NK-92 (cell line): ENCODE results near the gene FARP1.

Source experiments
- DNase-seq: peaks from one replicate; lab custom pipeline; 2025; ENCODE audit not compliant: unreplicated experiment; lab: John Stamatoyannopoulos, UW

The FARP1 gene

DNA sequence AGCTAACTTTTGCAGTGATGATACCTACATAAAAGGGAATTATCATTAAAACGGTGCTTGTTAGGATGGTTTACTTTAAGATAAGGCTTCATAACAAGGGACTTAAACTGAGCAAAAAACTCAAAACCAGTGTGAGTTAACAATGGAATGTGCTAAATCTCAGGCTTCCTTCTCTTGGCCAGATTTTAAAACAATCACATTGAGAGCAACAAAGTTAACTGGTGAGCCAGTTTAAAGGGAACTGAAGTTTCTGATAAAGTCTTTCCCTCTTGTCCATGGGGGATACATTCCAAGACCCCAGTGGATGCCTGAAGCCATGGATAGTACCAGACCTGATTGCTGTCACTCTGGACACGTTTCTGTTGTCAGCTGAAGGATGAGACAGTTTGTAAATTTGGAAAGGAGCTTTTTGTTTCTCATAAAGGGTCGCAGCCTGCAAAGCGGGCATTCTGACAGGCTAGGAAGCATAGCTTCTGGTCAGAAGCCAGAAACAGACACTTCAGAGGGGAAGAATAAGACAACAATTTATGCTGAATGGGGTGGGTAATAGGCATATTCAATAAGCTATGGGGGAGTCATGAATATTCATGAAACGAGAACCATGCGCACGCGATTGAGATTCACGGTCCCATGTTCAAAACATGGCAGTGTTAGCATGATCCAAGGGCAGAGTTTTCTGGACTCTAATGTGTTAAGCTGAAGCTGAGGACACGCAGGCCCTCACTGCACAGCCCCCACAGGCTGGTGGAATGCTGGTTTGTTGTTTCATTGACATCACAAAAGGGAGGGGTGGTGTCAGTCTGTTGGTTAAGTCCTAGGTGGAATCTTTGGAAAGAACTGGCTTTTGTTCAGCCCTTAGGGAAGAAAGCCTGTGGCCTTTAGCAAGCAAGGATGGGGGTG lies 184.7 kb downstream of the FARP1 start:
- no peak for DNase-seq

DNA sequence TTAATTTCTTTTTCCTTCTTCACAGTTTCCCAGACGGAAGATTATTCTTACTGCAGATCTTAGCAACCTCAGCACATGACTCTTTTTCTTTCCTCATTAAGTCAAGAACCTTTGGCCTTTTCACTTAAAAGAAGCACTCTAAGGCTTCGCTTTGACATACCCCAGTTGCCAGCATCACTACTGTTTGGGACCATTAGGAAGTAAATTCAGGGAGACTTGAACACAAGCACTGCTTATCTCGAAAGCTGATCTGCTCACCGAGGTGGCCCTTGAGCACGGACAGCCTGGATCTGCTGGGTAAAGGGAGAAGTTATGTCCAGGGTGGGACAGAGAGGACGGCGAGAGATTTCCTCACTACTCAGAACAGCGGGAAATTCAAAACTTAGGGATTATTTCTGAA lies 185.6 kb downstream of the FARP1 start:
- DNase-seq, result no peak

DNA sequence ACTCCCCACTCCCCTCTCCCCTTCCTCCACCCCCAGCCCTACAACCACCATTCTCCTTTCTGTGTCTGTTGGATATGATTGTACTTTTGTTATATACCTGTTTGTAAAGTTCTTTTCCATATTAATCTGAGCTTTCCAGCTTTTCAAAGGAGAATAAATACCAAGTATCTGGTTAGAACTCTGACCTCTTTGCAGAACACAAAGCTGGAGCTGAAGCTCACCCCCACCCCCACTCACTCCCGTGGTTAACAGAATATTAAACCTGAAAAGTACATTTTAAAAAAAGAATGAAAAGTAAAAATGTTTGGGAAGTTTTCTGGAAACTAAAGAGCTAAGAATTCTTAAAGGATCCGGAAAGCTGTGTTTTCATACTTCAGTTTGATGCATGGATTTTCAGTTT lies 189.3 kb downstream of the FARP1 start:
- no peak for DNase-seq

DNA sequence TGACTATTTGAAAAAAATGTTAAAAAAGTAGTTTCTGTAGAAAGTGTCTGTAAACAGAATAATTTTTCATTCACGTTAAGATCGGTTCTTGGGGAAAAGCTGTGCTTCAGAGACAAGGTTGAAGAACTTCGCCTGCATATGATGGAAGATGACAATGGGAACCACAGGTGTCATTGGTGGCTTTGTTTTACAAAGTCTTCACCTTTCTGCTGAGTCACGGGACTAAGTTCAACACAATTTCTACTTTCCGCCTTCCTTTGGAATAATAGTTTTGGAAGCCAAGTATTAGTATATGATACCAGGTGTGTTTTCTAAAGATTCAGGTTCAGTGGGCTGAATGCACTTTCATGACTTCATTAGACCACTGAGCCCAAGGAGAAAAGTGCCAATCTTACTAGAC lies 189.8 kb downstream of the FARP1 start:
- no peak for DNase-seq

DNA sequence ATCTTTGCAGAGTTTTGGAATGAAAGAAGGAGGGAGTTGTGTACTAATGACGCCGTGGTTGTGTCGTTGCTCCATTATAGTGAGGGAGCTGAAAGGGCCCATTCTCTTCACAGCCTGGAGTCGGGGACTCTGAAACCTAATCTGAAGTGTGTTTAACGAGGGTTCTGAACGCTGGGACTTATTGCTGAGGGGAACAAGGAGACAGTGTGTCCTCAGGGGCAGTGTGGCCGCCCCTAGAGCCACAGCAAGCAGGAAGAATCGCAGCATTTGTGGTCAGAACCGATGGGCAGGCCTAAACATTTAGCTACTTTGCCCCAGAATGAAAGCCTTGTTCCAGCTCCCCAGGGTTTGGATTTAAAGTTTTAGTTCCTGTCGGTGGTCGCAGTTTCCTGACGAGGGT lies 190.6 kb downstream of the FARP1 start:
- no peak for DNase-seq

DNA sequence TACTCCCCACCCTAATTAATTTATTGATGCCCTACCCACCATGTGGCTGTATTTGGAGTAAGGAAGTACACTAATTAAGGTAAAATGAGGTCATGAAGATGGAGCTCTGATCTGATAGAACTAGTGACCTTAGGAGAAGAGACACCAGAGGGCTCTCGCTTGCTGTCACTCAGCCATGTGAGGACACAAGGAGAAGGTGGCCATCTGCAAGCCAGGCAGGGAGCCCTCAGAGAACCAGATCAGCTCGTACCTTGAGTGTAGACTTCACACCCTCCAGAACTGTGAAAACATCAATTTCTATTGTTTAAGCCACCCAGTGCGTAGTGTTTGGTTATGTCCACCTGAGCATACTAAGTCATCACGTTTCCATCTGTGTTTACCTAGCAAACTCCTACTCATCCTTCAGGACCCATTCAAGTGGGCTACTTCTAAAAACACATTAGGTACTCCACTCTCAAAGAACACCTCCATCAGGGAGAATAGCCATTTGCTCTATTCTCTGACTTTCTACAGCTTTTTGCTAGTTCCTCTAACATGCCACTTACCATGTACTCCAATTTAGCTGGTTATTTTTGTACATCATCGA lies 191.8 kb downstream of the FARP1 start:
- DNase-seq, result no peak

DNA sequence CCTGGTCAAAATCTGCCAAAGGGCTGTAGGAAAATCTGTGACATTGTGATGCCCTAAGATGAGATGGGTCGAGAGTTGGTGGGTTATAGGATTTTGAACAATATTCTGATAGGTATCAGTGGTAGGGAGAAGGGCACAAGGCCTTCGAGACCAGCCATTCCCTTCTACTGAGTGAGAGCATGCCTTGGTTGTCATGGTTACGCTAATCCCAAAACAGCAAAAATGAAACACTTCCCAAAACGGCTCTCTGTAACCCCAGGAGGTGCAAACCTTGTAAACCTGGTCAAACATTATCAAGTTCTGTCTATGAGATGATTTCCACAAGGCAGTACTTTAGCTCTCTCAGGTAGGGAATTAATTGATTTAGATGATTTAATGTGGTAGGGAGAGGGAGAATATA lies 192.8 kb downstream of the FARP1 start:
- no peak for DNase-seq

DNA sequence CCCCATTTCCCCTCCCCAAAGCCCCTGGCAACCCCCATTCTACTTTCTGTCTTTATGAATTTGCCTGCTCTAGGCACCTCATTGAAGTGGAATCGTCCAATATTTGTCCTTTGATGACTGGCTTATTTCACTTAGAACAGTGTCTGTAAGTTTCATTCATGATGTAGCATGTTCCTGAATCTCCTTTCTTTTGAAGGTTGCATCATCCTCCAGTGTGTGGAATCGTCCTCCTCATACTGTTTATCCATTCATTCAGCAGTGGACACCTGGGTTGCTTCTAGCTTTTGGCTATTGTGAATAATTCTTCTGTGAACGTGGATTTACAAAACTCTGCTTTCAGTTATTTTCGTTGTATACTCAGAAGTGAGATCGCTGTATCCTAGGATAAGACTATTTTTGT lies 195.4 kb downstream of the FARP1 start:
- no peak for DNase-seq

DNA sequence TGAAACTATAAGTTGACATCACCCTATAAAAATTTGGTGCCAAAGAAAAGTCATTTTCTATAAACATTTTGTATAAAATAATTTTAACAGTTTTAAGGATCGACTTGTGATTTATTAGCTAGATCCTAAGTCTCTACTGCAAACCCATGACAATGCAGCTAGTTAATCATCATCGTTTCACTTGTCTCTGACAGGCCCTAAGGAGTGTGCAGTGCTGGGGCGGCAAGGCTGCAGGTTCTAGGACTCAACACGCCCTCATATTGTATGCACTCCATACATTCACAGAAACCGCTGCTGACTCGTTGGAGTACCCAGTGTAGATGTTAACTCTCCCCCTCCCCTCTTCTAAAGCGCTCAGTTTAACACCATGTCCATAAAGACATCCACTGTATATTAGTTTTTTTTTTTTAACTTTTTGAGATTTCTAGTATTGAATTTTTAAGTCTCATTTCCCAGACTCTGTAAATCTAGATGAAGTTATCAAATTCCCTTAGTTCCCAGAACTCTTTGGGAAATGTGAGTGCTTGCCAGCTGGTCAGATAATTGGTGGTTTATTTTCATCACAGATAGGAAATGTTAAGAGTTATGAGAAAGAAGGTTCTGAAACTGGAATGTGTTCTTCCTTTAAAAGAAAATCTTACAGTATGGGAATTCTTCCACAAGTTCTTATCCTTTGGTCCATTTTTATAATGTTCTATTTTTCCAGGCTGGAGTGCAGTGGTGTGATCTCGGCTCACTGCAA lies 197.0 kb downstream of the FARP1 start:
- no peak for DNase-seq

DNA sequence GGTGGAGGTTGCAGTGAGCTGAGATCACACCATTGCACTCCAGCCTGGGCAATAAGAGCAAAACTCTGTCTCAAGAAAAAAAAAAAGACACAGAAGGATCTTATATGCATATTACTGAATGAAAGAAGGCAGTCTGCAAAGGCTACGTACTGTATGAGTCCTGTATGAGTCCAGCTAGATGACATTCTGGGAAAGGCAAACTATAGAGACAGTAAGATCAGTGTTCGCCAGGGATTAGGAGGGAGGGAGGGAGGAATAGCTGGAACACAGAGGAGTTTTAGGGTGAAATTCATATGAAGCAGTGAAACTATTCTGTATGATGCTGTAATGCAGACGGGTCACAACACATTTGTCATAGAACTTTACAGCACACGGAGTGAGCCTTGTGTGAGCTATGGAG lies 200.1 kb downstream of the FARP1 start:
- no peak for DNase-seq

DNA sequence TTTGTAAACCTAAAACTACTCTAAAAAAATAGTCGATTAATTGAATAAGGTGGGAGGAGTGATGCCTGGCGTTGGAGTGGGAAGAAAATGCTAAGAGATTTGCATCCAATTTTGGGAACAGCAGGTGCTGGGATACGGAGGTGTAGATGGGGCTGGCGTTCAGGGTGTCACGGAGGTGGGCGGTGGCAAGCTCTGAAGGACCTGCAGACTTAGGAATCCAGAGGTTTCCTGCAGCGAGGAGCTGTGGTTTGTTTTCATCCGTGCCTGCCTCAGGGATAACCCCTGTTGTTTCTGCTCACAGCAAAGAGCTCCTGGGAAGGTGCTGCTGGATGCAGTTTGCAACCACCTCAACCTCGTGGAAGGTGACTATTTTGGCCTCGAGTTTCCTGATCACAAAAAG lies 200.6 kb downstream of the FARP1 start:
- no peak for DNase-seq

DNA sequence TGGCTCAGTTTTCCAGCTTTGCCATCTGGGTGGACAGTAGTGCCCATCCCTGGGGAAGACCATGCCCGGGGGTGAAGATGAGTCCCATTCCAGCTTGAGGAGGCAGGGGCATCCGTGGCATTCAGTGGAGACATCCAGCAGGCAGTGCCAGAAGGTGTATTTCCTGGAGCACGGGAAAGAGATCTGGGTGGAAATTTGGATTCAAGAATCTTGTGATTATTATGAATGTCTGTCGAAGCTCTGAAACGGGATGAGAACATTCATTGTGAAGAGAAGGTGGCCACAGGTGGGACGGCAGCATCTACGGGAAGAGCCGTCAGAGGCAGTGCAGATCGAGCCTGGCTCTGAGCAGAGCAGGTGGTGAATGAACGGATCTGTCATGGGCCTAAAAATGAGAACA lies 201.5 kb downstream of the FARP1 start:
- no peak for DNase-seq

DNA sequence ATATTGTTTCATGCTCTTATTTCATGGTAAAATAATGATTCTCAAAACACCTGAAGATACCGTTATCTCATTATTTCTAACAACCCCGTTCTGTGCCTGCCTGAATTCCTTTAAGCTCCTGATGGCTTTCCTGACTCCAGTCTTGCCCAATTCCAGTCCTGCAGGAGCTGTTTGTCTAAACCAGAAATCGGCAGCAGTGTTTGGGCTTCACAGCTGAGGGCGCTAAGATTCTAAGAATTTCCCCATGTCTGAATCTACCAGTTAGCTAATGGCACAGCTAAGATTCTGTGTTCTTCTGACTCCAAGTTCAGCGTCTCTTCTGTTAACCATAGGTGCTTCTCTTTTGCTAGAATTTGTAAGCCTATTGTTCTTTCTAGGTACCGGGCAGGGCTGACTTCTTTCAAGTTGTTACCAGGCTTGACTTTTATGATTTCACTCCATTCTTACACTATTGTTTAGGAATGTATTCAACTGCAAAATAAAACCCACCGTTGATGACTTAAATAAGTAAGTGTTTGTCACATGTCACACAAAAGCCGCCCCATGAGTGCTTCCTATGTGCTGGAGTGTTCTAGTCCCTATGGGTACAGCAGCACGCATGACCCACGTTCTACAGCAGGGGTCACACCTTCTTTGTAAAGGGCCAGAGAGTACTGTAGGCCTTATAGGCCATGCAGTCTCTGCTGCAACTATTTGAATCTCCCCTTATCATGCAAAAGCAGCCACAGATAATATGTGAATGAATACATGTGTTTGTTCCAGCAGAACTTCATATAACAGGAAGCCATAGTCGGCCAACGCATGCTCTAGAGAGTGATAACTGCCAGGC lies 202.4 kb downstream of the FARP1 start:
- DNase-seq, result no peak

DNA sequence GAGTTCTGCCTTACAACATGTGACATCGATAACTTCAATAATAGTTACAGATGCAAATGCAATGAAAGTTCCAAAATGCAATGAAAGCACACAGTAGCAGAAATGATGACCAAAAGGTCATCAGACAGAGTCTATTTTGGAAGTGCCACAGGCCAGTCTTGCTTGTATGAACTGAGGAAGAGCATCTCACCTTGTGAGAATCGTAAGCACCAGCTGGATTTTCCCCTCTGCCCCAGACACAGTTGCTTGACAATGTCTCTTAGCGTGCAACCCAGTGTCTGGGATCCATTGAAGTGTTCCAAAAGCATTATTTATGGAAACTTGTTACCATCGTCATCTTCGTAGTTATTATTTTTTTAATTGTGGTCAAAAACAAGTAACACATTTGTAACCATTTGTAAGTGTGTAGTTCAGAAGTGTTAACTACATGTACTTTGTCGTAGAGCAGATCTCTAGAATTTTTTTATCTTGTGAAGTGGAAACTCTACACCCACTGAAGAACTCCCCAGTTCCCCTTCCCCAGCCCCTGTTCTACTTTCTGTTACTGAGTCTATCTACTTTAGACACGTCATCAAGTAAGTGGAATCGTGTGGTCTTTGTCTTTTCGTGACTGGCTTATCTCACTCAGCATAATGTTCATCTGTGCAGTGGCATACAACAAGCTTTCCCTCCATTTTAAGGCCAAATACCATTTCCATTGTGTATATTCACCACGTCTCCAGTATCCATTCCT lies 204.2 kb downstream of the FARP1 start:
- DNase-seq, result no peak

DNA sequence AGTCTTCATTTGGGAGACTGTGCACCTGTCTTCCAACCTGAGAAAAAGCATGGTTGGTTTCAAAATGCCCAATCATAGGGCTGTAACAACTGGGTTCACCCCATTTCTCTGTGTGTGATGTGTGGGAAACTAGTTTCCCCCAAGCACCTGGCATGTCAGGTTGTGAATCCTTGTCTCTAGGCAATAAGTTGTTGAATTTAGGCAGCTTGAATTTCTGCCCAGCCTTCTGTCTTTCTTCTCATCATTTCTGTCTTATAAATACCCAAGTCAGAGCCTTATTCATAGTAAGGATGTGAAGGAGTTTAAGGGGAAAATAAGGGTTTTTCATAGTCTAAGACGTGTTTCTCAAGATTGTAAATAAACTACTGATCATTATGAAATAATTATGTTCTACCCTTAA lies 204.9 kb downstream of the FARP1 start:
- DNase-seq, result no peak

DNA sequence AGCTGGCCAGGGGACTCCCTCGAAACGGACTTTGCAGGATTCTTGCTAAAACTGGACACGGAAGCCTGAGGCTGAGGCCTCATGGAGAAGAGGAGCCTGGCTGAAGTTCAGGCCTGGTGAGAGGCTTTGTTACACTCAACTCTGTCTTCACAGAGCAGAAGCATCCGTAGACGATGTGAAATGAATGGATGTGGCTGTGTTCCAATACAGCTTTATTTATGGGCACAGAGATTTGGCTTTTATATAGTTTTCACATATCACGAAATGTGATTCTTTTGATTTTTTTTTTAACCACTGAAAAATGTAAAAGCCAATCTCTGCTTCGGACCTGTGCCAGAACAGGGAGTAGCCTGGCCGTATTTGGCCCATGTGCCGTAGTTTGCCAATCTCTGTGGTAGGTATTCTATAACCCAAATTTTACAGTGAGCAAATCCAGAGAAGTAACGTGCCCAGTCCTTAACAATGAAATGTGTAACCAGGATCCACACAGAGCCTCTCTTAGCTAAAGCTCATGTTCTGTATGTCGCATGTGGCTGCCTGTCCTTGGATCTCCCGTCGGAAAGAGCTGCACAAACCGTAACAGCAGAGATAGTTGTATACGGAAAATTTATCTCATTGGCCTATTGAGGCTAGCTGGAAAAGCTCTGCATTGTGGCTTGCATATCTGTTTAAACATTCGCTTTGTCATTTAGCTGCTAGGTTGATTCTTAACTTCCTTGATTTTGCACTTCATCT lies 205.7 kb downstream of the FARP1 start:
- DNase-seq, result no peak

DNA sequence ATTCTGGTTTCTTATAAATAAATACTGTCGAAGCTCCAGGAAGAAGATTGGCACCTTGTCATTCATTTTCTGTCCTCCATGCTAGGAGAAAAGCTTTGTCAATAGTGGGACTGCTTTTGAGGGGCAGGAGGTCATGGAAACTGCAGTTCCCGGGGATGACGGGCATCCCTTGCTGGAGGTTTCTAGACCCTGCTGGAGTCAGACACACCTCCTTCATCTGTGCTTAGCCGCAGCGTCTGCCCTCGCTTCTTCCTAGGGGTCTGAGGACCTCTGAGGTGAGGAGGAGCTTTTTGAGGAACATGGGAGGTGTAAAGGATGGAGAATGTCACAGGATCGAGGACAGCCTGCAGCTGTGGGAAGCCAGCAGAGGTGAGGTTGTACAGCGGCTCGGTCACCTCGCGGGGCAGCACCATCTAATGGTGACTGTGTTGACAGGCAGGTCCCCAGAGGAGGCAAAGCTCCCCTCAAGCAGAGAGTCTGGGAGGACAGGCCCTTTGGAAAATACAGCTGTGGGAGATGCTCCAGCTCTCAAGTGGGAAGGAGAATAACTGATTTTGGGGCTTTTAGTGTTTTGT lies 206.9 kb downstream of the FARP1 start:
- no peak for DNase-seq

DNA sequence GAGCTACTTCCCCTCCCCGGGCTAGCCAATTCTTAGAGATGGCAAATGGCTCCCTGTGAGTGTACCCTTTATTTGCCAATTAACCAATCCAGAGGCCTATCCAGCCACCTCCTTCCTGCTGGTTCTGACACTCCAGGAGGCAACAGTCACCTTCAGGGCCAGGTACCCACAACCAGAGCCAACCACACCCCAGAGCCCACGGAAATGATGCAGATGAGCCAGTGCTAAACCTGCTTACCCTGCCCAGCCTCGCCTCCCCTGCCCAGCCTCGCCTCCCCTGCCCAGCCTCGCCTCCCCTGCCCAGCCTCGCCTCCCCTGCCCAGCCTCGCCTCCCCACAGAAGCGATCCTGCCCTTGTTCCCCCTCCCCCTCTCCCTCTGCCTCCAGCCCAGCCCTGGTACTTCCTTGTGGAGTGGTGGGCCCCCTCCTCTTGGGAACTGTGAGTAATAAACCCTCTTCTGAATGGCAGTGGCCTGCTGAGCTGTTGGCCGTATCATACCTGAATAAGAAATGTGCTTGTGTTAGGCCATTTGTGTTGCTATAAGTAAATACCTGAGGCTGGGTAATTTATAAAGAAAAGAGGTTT lies 207.9 kb downstream of the FARP1 start:
- DNase-seq, result no peak

DNA sequence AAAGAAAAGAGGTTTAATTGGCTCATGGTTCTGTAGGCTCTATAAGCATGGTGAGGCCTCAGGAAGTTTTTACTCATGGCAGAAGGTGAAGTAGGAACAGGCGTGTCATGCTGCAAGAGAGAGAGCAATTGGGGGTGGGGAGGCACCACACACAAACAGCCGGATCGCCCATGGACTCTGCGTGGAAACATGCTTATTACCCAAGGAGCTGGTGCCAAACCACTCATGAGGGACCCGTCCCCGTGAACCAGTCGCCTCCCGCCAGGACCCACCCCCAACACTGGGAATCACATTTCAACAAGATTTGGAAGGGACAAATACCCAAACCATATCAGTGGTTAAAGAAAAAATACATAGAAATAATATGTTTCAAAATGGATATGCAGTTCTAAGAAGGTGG lies 208.7 kb downstream of the FARP1 start:
- DNase-seq, result no peak
